NCI-H774 (cell line): Measurements from ENCODE around the gene PEX3.

ENCODE experiments used
- DNase-seq: peaks from one replicate; lab custom pipeline; 2025; lab: John Stamatoyannopoulos, UW

PEX3 gene

DNA sequence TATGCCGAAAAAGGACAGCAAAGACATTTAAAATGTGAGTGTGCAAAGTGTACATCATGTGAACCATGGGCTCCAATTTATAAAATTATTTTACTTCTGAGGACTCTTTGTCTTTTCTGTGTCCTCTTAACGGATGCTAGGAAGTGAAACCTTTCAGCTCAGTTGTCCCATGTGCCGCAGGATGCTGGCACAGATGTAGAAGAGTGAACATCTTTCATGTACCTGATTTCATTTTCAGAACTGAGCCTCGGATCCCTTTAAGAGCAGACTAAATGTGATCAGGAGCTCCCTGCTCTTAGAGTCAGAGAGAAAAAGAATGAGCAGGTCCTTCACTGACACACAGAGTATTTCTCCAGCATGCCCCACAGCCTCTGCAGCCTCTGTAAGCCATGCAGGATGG lies 88.5 kb downstream of the PEX3 start:
- no peak for DNase-seq

- no peak for DNase-seq
Observed at GRCh38 chr6:143539734-143540133, 89.1 kb downstream of the PEX3 start.

DNA sequence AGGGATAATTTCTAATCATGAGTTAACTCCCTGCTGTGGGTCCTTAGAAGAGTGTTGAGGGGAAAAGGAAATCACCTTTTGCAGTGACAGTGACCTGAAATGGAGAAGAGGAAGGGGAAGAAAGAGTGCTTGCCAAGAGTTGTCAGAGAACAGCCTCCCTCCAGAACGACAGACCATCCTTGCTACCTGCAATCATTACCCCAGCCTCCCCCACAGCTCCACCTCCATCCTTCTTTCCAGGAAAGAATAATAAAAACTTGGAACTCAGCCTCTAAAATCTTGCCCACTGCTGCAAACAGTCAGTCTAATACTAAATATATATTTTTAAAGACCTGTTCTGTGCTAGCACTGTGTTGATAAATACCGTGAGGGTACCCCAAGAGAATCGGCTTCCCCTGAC lies 89.6 kb downstream of the PEX3 start:
- DNase-seq = no peak
